Kidney glomerular epithelial cell (primary cell): ENCODE results near the gene TUBG1.
"Not testable (repeated sequence)": the region's sequence is repeated elsewhere in the genome, so short reads cannot be mapped to it uniquely, and the experiment has no call there.

ENCODE experiments used
- DNase-seq: peaks from one replicate; lab custom pipeline; 2025; lab: John Stamatoyannopoulos, UW

Gene TUBG1

GRCh38 chr17:42579794-42580551 lies 29.5 kb upstream of the TUBG1 start:
- DNase-seq, result no peak

- no peak for DNase-seq
Measured at GRCh38 chr17:42581744-42582270, 27.7 kb upstream of the TUBG1 start.

GRCh38 chr17:42584880-42585279 lies 24.6 kb upstream of the TUBG1 start:
- no peak for DNase-seq

- no peak for DNase-seq
Measured at GRCh38 chr17:42585353-42585752, 24.1 kb upstream of the TUBG1 start.

GRCh38 chr17:42586514-42587230 lies 22.8 kb upstream of the TUBG1 start:
- DNase-seq, result no peak

- DNase-seq, result no peak
Measured at GRCh38 chr17:42590886-42591285, 18.6 kb upstream of the TUBG1 start.

- DNase-seq, result no peak
Measured at GRCh38 chr17:42591411-42591810, 18.1 kb upstream of the TUBG1 start.

GRCh38 chr17:42596386-42596785 lies 13.1 kb upstream of the TUBG1 start:
- DNase-seq, result no peak

- DNase-seq, result no peak
Measured at GRCh38 chr17:42598905-42599304, 10.6 kb upstream of the TUBG1 start.

GRCh38 chr17:42603318-42603717 lies 6.2 kb upstream of the TUBG1 start:
- no peak for DNase-seq

- DNase-seq, result no peak
Measured at GRCh38 chr17:42607769-42608168, 1.7 kb upstream of the TUBG1 start.

- DNase-seq, result no peak
Measured at GRCh38 chr17:42608305-42609181, 940 bp upstream of the TUBG1 start.

GRCh38 chr17:42609814-42610801 lies 625 bp downstream of the TUBG1 start:
- DNase-seq, result not testable (repeated sequence)

GRCh38 chr17:42612013-42612412 lies 2.5 kb downstream of the TUBG1 start:
- no peak for DNase-seq

GRCh38 chr17:42613699-42614295 lies 4.3 kb downstream of the TUBG1 start:
- DNase-seq, result no peak

- DNase-seq, result no peak
Measured at GRCh38 chr17:42617956-42618431, 8.5 kb downstream of the TUBG1 start.

- DNase-seq, result no peak
Measured at GRCh38 chr17:42618442-42619150, 9.1 kb downstream of the TUBG1 start.

GRCh38 chr17:42621987-42622386 lies 12.5 kb downstream of the TUBG1 start:
- not testable (repeated sequence) for DNase-seq

GRCh38 chr17:42623271-42623670 lies 13.8 kb downstream of the TUBG1 start:
- DNase-seq, result no peak
